CMK (cell line): Measurements from ENCODE around the gene G6PC1.
"Not testable (repeated sequence)": the region's sequence is repeated elsewhere in the genome, so short reads cannot be mapped to it uniquely, and the experiment has no call there.

Experiments used
- DNase-seq: peaks from one replicate; pipeline ENCODE4 v3.0.0-alpha.2; 2010; ENCODE audit warnings: low read depth

G6PC1 gene

DNA sequence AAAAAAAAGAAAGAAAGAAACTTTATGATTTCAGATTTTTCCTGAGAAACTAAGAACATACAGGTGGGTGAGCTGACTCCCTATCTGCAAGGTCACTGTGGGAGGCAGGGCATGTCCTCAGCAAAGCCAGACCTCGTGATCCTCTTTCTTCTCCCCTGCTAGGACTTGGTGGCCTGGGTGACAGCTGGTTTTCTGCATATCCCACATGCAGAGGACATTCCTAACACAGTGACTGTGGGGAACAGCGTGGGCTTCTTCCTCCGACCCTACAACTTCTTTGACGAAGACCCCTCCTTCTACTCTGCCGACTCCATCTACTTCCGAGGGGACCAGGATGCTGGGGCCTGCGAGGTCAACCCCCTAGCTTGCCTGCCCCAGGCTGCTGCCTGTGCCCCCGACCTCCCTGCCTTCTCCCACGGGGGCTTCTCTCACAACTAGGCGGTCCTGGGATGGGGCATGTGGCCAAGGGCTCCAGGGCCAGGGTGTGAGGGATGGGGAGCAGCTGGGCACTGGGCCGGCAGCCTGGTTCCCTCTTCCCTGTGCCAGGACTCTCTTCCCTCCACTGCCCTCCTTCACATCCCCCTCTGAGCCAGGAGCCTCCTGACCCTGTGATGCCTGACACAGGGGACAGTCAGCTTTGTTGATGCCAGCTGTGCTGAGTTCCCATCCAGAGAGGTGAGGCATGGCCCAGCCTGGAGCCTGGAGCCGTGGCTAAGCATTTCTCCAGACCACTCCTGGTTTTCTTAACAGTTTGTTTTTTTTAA lies 26.5 kb upstream of the G6PC1 start:
- not testable (repeated sequence) for DNase-seq

DNA sequence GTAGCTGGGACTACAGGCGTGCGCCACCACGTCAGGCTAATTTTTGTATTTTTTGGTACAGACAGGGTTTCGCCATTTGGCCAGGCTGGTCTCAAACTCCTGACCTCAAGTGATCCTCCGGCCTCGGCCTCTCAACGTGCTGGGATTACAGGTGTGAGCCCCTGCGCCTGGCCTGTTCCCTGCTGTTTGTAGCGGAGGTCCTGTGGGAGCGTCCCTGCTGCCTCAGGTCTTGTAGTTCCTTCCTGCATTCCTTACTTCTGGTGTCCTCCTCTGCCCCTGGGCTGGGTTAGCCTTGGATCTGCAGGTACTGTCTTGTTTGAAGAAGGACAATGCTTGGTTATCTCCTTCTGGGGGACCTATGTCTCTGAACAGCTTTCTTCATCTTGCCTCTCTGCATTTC lies 23.6 kb upstream of the G6PC1 start:
- no peak for DNase-seq

DNA sequence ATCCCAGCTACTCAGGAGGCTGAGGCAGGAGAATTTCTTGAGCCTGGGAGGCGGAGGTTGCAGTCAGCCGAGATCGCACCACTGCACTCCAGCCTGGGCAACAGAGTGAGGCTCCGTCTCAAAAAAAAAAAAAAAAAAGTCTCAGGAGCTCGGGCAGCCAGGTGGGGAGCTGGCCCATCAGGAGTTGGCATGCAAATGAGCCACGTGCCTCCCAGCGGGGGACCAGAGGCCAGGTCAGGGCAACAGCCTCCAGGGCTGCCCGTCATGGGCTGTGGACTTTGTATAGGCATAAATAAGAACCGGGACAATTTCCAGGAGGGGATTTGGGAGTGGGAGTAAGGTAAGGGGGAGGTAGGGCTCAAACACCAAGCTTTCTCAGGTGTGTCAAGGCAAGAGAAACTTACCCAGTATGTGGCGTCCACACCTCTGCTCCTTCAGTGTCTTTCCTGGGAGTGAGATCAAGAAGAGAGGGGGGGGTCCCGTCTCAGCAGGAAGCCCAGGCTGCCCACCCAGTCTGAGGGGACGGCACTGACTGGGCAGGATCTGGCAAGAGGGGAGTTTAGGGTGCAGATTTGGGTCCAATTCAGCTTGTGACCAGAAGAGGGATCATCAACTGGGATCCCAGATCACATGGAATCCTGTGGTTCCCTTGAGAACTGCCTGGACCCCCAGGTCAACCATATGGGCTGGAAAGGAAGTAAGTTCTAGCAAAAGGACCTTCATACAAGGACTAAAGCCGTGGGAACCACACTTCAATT lies 22.3 kb upstream of the G6PC1 start:
- DNase-seq, result no peak

- DNase-seq, result no peak
These were observed 21.5 kb upstream of the G6PC1 start for GRCh38 chr17:42878924-42879595.

- DNase-seq, result no peak
These were observed 21.0 kb upstream of the G6PC1 start for GRCh38 chr17:42879596-42879985.

- DNase-seq, result no peak
These were observed 19.8 kb upstream of the G6PC1 start for GRCh38 chr17:42880776-42881310.

GRCh38 chr17:42881706-42882105 lies 18.9 kb upstream of the G6PC1 start:
- DNase-seq, result not testable (repeated sequence)

- no peak for DNase-seq
These were observed 18.4 kb upstream of the G6PC1 start for GRCh38 chr17:42882166-42882565.

DNA sequence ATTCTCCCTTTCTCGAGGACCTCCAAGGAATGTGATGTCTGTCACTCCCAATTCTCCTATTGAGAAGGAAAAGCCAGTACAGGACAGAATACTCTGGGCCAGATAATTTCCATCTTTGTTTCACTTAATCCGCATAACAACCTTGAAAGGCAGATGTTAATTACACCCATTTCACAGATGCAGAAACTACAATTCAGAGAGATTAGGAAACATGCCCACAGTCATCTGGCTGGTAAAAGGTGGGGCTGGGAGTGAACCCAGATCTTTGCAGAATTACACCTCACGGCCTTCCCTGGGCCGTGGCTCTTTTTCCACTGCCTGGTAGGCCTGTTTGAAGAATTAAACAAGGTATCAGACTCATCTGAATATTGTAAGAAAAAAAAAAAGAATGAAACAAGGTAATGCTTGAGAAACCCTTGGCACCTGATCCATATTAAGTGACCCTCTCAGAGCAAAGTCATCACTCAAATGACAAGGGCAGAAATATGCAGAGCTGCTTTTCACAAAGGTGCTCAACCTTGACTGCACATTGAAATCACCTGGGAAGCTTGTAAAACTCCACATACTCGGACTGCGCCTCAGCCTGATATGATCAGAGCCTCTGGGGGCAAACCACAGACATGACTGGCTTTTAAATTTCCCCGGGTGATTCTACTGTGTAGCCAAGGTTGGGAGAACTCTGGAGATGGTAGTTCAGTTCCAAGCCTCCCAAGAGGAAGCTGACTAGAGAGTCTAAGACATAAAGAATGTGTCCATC lies 16.6 kb upstream of the G6PC1 start:
- DNase-seq, result no peak

GRCh38 chr17:42885806-42886205 lies 14.8 kb upstream of the G6PC1 start:
- DNase-seq, result not testable (repeated sequence)

DNA sequence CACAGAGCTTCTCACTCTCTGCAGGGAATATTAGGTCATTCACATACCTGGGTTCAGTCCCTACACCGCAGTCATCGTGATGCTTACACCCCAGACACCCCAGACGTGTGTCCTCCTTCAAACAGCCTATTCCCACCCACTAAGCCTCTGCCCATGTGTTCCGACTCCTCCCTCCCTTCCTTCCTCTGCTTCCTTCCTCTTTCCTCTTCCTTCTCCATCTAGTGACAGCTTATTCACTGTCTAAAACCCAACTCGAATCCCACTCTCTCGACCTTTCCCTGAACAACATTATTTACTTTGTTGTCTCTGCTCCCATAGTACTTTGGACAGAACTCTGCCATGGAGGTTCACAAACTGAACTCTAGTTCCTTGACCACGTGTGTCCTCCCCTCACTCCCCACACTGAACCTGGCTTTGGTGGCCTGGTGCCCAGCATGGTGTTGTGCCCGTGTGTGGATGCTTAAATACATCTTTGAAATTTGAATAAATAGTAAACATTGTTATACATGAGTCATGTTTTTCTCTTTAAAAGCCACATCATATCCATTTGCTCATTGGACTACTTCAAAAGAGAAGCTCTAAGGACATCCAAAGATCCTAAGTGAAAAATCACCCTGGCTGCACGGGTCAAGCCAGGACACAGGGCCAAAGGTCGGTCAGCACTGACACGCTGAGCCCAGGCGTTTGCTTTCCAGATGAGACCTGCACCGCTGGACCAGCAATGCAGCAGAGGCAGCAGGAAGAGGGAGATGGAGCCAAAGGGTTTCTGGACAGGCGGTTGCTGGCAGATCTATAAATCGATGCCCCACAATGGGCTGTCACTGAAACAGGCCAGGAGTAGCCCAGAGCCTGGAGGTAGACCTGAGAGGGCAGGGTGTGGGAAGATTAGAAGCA lies 14.1 kb upstream of the G6PC1 start:
- no peak for DNase-seq

DNA sequence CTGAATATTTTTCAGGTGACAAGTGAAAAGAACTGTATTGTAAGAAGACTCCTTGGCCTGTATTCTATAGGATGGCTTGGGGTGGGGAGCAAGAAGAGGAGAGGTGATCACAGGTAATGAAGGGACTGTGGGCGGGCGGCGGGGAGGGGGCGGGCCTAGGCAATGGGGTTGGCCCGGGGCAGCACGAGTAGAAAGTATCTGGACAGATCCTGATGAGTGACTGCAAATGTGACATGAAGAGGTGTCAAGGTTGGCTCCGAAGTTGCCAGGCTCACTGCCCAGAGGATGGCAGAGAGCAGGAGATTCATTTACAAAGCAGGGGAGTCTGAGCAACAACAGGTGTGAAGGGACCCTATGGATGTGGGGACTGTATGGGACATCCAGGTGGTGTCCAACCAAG lies 10.8 kb upstream of the G6PC1 start:
- DNase-seq, result no peak

- no peak for DNase-seq
These were observed 9.0 kb upstream of the G6PC1 start for GRCh38 chr17:42891539-42892152.

- no peak for DNase-seq
These were observed 7.2 kb upstream of the G6PC1 start for GRCh38 chr17:42893359-42893758.

DNA sequence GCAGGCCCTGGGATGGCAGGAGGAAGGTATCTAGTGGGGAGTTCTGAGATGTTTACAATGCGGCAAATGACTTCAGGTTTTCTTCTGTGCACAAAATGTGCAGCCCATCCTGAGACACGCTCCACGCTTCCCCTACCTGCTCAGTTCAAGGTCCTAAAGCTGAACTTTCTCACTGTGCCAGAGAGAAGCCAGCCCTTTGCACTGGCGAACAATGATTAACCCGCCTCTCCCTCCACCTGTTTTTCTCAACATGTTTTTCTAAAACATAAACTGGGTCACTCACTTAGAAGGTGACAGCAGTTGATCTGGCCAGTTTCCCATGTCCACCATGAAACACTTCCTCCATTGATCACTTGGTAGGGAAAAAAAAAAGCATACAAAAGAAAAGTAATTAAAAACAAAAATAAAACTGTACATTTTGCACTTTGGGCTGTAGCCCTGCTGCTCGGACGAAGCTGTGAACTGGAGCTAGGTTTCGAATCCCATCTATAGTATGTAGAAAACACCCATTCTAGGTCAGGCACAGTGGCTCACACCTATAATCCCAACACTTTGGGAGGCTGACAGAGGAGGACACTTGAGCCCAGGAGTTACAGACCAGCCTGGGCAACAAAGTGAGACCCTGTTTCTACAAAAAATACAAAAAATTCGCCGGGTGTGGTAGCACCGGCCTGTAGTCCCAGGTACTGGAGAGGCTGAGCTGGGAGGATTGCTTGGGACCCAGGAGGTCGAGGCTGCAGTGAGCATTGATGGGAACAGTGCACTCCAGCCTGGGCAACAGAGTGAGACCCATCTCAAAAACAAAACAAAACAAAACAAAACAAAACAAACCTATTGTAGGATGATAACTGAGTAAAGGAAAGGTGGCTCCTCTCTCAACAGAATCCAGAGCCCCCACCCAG lies 6.1 kb upstream of the G6PC1 start:
- no peak for DNase-seq

- no peak for DNase-seq
These were observed 5.4 kb upstream of the G6PC1 start for GRCh38 chr17:42895185-42895555.

GRCh38 chr17:42898147-42898811 lies 2.3 kb upstream of the G6PC1 start:
- DNase-seq, result no peak

DNA sequence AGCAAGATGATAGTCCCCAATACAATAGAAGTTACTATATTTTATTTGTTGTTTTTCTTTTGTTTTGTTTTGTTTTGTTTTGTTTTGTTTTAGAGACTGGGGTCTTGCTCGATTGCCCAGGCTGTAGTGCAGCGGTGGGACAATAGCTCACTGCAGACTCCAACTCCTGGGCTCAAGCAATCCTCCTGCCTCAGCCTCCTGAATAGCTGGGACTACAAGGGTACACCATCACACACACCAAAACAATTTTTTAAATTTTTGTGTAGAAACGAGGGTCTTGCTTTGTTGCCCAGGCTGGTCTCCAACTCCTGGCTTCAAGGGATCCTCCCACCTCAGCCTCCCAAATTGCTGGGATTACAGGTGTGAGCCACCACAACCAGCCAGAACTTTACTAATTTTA lies 618 bp upstream of the G6PC1 start:
- DNase-seq, result not testable (repeated sequence)
